ENCODE data around the gene RALGPS2.

DNA sequence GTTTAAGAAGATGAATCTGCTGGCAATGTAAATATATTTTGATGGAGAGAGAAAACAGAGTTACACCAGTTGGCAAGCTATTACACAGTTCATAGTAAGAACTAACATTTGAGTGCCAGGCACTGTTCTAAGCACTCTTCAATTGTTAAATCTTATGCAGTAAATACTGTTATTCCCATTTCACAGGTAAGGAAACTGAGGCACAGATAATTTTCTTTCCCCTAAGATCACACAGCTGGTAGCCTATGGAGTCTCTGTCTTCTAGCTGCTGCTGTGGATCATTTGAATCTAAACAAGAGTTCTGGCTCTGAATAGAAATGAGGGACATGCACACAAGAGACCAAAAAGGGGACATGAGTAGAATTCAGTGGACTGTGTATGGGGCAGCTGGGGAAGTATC is 137.8 kb downstream of the RALGPS2 start:
- no peak for TF ChIP-seq CTCF (IDR thresholded peaks at IDR 0.05)
- TF ChIP-seq POLR2A (IDR thresholded peaks at IDR 0.05), result no peak
- TF ChIP-seq POLR2AphosphoS5 (IDR thresholded peaks at IDR 0.05), result no peak
- TF ChIP-seq EP300 (IDR thresholded peaks at IDR 0.05), result no peak

Measured in sigmoid colon (tissue), 4 donors.